HCT116 (cell line): ENCODE data around the gene RPRM. TPM values are rescaled to one million over a fixed set of nuclear protein-coding genes. Genes with fewer than 3 reads are reported as not detected.

ENCODE experiments used
- ATAC-seq: fragments of 200-7000 bp; cut with Tn5 transposase; 2 replicates; pipeline ENCODE4 v1.9.1; 2020; ENCODE audit warnings: mild to moderate bottlenecking, moderate library complexity
- BruUV-seq: library from RNA; stranded (reverse); fragments of 400-500 nt; replicated peaks from 2 replicates; lab custom pipeline; 2021; lab: Mats Ljungman, UMichigan
- CTCF ChIA-PET: fragments of 300-600 bp; sonication (Branson Sonifier 250); formaldehyde crosslinking; loops from one replicate; lab custom pipeline; 2021; ENCODE audit warnings: antibody characterized with exemption; lab: Charles Lee
- POLR2A ChIA-PET: fragments of 300-600, 350-600 bp; sonication (Branson Sonifier 250); formaldehyde crosslinking; loops from one replicate; lab custom pipeline; 2021; ENCODE audit warnings: antibody characterized with exemption; lab: Charles Lee
- RAD21 ChIA-PET, 2 experiments: fragments of 300-600 bp; sonication (Branson Sonifier 250); formaldehyde crosslinking; loops; one replicate each; lab custom pipeline; 2023; ENCODE audit warnings: low total read pairs in 2 of 2; ENCODE audit not compliant: uncharacterized antibody in 2 of 2, unreplicated experiment in 2 of 2, low non-redundant PET in 1 of 2; lab: Charles Lee
- DNase-seq: peaks from one replicate; pipeline ENCODE4 v3.0.0-alpha.2; 2010; ENCODE audit warnings: low read depth, low spot score
- H2AFZ ChIP-seq: fragments of 200-600 bp; shearing (Covaris generic), sonication (generic); 2 replicates; pipeline ENCODE4 v1.6.1; 2017; ENCODE audit warnings: low read depth, mixed run types, mixed read lengths, antibody characterized with exemption, low read length; ENCODE audit not compliant: poor library complexity, severe bottlenecking
- H3K27ac ChIP-seq: 2 replicates; pipeline ENCODE4 v1.5.1; 2012; ENCODE audit warnings: low read depth, low read length
- H3K27me3 ChIP-seq: fragments of 200-600 bp; sonication (generic); 2 replicates; pipeline ENCODE4 v1.6.1; 2016; ENCODE audit warnings: mixed run types, low read length, mixed read lengths; ENCODE audit not compliant: insufficient read depth
- H3K36me3 ChIP-seq, 2 experiments: fragments of 200-500 bp in 1 of 2; fragments of 200-600 bp in 1 of 2; sonication (Bioruptor generic) in 1 of 2; sonication (generic) in 1 of 2; 2 replicates each; pipeline versions ENCODE4 v1.5.1 to v1.6.1; 2014 to 2016; ENCODE audit warnings: low read length in 2 of 2, inconsistent platforms in 1 of 2, mixed read lengths in 1 of 2, mixed run types in 1 of 2; ENCODE audit not compliant: insufficient read depth in 2 of 2, control insufficient read depth in 1 of 2
- H3K4me1 ChIP-seq, 2 experiments: fragments of 200-600 bp in 1 of 2; sonication (generic) in 1 of 2; 2 replicates each; pipeline versions ENCODE4 v1.5.1 to v1.6.1; 2012 to 2017; ENCODE audit warnings: low read length in 2 of 2, inconsistent platforms in 1 of 2, mild to moderate bottlenecking in 1 of 2, mixed read lengths in 1 of 2, mixed run types in 1 of 2, moderate library complexity in 1 of 2; ENCODE audit not compliant: insufficient read depth in 2 of 2, control insufficient read depth in 1 of 2
- H3K4me2 ChIP-seq: fragments of 200-600 bp; sonication (generic); 2 replicates; pipeline ENCODE4 v1.6.1; 2017; ENCODE audit warnings: mixed run types, low read length, mixed read lengths
- H3K4me3 ChIP-seq, 2 experiments: fragments of 200-600 bp in 1 of 2; sonication (generic) in 1 of 2; replicated peaks in 1 of 2; 2 replicates each; pipeline ENCODE4 v1.5.1; 2011 to 2016; ENCODE audit warnings: low read length in 2 of 2, control low read depth in 1 of 2, low read depth in 1 of 2, mild to moderate bottlenecking in 1 of 2, mixed read lengths in 1 of 2, mixed run types in 1 of 2
- H3K79me2 ChIP-seq: fragments of 200-600 bp; sonication (generic); 2 replicates; pipeline ENCODE4 v1.6.1; 2017; ENCODE audit warnings: mild to moderate bottlenecking, mixed run types, low read length, moderate library complexity, mixed read lengths; ENCODE audit not compliant: insufficient read depth
- H3K9ac ChIP-seq: fragments of 200-600 bp; sonication (generic); 2 replicates; pipeline ENCODE4 v1.6.1; 2016; ENCODE audit warnings: low read length, mixed read lengths
- H3K9me2 ChIP-seq: fragments of 200-600 bp; sonication (generic), shearing (Covaris generic); 2 replicates; pipeline ENCODE4 v1.6.1; 2017; ENCODE audit warnings: mixed run types, mild to moderate bottlenecking, moderate library complexity; ENCODE audit not compliant: insufficient read depth
- H3K9me3 ChIP-seq, 2 experiments: fragments of 200-500 bp in 1 of 2; fragments of 200-600 bp in 1 of 2; sonication (Bioruptor generic) in 1 of 2; sonication (generic) in 1 of 2; 2 replicates each; pipeline ENCODE4 v1.6.1; 2014 to 2017; ENCODE audit warnings: low read length in 2 of 2, mixed read lengths in 2 of 2, inconsistent platforms in 1 of 2, low read depth in 1 of 2, mild to moderate bottlenecking in 1 of 2, mixed run types in 1 of 2, moderate library complexity in 1 of 2; ENCODE audit not compliant: control insufficient read depth in 1 of 2, insufficient read depth in 1 of 2
- H4K20me1 ChIP-seq: fragments of 200-600 bp; sonication (generic), shearing (Covaris generic); 2 replicates; pipeline ENCODE4 v1.6.1; 2017; ENCODE audit warnings: mixed run types, mild to moderate bottlenecking, moderate library complexity; ENCODE audit not compliant: insufficient read depth
- EGR1 ChIP-seq: IDR thresholded peaks from 2 replicates; pipeline ENCODE4 v1.6.1; 2012; ENCODE audit warnings: low read depth
- ELF1 ChIP-seq: IDR thresholded peaks from 2 replicates; pipeline ENCODE4 v1.6.1; 2012; ENCODE audit warnings: low read depth, borderline replicate concordance
- EZH2 ChIP-seq: fragments of 200-600 bp; sonication (generic); IDR thresholded peaks from 2 replicates; pipeline ENCODE4 v1.6.1; 2017; ENCODE audit warnings: antibody characterized with exemption, mixed run types
- EZH2phosphoT487 ChIP-seq: fragments of 200-600 bp; IDR thresholded peaks from 2 replicates; pipeline ENCODE4 v1.6.1; 2018; ENCODE audit warnings: antibody characterized with exemption, borderline replicate concordance
- FOSL1 ChIP-seq: IDR thresholded peaks from 2 replicates; pipeline ENCODE4 v1.6.1; 2012; ENCODE audit warnings: low read depth
- JUND ChIP-seq: IDR thresholded peaks from 2 replicates; pipeline ENCODE4 v1.6.1; 2012
- RAD21 ChIP-seq: IDR thresholded peaks from 2 replicates; pipeline ENCODE4 v1.6.1; 2012; ENCODE audit warnings: low read depth, mild to moderate bottlenecking
- SIN3A ChIP-seq: IDR thresholded peaks from 2 replicates; pipeline ENCODE4 v1.6.1; 2012; ENCODE audit warnings: low read depth
- SP1 ChIP-seq: IDR thresholded peaks from 2 replicates; pipeline ENCODE4 v1.6.1; 2012; ENCODE audit warnings: low read depth
- SRF ChIP-seq: IDR thresholded peaks from 2 replicates; pipeline ENCODE4 v1.6.1; 2012; ENCODE audit warnings: low read depth
- YY1 ChIP-seq: IDR thresholded peaks from 2 replicates; pipeline ENCODE4 v1.6.1; 2011; ENCODE audit warnings: low read length, low read depth, moderate library complexity, mild to moderate bottlenecking; ENCODE audit not compliant: insufficient replicate concordance; ENCODE audit errors: extremely low read depth
- intact Hi-C: fragments of 100-400 bp; cut with micrococcal nuclease; formaldehyde crosslinking; loops from 2 replicates; pipeline ENCODE4 v1.10.0; 2022
- total RNA-seq: library from RNA; stranded (reverse); gene quantifications from one replicate; pipeline ENCODE4 v1.2.1, GENCODE V29; 2021; ENCODE audit not compliant: unreplicated experiment
- TF ChIP-seq, protein P1 (sequence below): IDR thresholded peaks from 2 replicates; pipeline ENCODE4 v1.6.1; 2012; ENCODE audit warnings: low read depth
- TF ChIP-seq, protein P2 (sequence below): IDR thresholded peaks from 2 replicates; pipeline ENCODE4 v1.6.1; 2012
- TF ChIP-seq, protein P3 (sequence below), 3 experiments: fragments of 200-600 bp in 1 of 3; sonication (generic) in 1 of 3; IDR thresholded peaks in 2 of 3; conservative IDR thresholded peaks in 1 of 3; 2 replicates each; pipeline ENCODE4 v1.5.1; 2012 to 2017; ENCODE audit warnings: low read depth in 2 of 3, low read length in 2 of 3, antibody characterized with exemption in 1 of 3, borderline replicate concordance in 1 of 3, control low read depth in 1 of 3, mild to moderate bottlenecking in 1 of 3, mixed read lengths in 1 of 3, mixed run types in 1 of 3, moderate library complexity in 1 of 3; ENCODE audit not compliant: insufficient read depth in 1 of 3

The RPRM gene
- total RNA-seq, 1 experiment from 2014 or later: not detected

DNA sequence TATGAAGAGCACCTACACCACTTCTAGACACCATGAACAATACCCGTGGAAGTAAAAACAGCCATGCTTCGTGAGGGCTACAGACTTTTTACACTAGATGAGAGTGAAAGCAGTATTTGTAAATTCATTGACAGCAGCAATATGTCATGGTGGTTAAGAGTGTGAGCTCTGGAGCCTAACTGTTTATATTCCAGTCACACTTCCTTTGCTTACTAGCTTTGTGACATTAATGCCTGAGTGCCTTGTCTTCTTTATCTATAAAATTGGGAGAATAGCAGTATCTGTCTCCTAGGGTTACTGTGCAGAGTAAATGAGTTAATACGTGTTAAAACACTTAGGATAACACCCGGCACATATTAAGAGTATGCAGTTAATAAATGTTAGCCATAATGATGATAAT lies 33.8 kb upstream of the RPRM start:
- Histone ChIP-seq H3K4me3 (no peak overlapping the region), H4K20me1 (no peaks in the 10 kb centered on the region), H3K27me3 (no peaks in the 10 kb centered on the region), H3K9me3 (no peaks in the 10 kb centered on the region), H3K4me2 (no peak overlapping the region), H2AFZ (no peak overlapping the region), H3K9ac (no peak overlapping the region), H3K27ac (no peak overlapping the region), H3K36me3 (no peaks in the 10 kb centered on the region)
- ChIA-PET POLR2A (no interaction called here), CTCF (no interaction called here)
- intact Hi-C loops: no loop called here
- no peak for ATAC-seq
- TF ChIP-seq SP1: no peak
- TF ChIP-seq, protein P1, sequence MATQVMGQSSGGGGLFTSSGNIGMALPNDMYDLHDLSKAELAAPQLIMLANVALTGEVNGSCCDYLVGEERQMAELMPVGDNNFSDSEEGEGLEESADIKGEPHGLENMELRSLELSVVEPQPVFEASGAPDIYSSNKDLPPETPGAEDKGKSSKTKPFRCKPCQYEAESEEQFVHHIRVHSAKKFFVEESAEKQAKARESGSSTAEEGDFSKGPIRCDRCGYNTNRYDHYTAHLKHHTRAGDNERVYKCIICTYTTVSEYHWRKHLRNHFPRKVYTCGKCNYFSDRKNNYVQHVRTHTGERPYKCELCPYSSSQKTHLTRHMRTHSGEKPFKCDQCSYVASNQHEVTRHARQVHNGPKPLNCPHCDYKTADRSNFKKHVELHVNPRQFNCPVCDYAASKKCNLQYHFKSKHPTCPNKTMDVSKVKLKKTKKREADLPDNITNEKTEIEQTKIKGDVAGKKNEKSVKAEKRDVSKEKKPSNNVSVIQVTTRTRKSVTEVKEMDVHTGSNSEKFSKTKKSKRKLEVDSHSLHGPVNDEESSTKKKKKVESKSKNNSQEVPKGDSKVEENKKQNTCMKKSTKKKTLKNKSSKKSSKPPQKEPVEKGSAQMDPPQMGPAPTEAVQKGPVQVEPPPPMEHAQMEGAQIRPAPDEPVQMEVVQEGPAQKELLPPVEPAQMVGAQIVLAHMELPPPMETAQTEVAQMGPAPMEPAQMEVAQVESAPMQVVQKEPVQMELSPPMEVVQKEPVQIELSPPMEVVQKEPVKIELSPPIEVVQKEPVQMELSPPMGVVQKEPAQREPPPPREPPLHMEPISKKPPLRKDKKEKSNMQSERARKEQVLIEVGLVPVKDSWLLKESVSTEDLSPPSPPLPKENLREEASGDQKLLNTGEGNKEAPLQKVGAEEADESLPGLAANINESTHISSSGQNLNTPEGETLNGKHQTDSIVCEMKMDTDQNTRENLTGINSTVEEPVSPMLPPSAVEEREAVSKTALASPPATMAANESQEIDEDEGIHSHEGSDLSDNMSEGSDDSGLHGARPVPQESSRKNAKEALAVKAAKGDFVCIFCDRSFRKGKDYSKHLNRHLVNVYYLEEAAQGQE: no peak
- TF ChIP-seq, protein P2, sequence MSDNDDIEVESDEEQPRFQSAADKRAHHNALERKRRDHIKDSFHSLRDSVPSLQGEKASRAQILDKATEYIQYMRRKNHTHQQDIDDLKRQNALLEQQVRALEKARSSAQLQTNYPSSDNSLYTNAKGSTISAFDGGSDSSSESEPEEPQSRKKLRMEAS: no peak
- TF ChIP-seq SRF: no peak
- no peak for TF ChIP-seq ELF1
- TF ChIP-seq EZH2: no peak
- TF ChIP-seq, protein P3, sequence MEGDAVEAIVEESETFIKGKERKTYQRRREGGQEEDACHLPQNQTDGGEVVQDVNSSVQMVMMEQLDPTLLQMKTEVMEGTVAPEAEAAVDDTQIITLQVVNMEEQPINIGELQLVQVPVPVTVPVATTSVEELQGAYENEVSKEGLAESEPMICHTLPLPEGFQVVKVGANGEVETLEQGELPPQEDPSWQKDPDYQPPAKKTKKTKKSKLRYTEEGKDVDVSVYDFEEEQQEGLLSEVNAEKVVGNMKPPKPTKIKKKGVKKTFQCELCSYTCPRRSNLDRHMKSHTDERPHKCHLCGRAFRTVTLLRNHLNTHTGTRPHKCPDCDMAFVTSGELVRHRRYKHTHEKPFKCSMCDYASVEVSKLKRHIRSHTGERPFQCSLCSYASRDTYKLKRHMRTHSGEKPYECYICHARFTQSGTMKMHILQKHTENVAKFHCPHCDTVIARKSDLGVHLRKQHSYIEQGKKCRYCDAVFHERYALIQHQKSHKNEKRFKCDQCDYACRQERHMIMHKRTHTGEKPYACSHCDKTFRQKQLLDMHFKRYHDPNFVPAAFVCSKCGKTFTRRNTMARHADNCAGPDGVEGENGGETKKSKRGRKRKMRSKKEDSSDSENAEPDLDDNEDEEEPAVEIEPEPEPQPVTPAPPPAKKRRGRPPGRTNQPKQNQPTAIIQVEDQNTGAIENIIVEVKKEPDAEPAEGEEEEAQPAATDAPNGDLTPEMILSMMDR (IDR thresholded peaks at IDR 0.05 in 2 of 3, conservative IDR thresholded peaks at IDR 0.05 in 1 of 3; ENCODE audit: borderline replicate concordance in 1 of 3, insufficient read depth in 1 of 3, low read depth in 2 of 3, low read length in 2 of 3): no peak
- no peak for TF ChIP-seq EZH2phosphoT487
- TF ChIP-seq FOSL1: no peak
- no peak for TF ChIP-seq YY1
- TF ChIP-seq RAD21: no peak
- TF ChIP-seq JUND: no peak
- TF ChIP-seq EGR1: no peak
- no peak for TF ChIP-seq SIN3A
- TF ChIP-seq, all 23 proteins: peak for 0
- H3K4me1 ChIP-seq: no peaks in the 10 kb centered on the region
- no TSS peak for BruUV-seq
- DNase-seq: no peak
- RAD21 ChIA-PET: no interaction called here
- H3K9me2 ChIP-seq: no peaks in the 10 kb centered on the region
- no peaks in the 10 kb centered on the region for H3K79me2 ChIP-seq
